Measurements from ENCODE around the gene ARHGAP32. TPM values are rescaled to one million over a fixed set of nuclear protein-coding genes. Genes with fewer than 3 reads are reported as not detected.

The ARHGAP32 gene
- total RNA-seq, 1 donor from 2014 or later = 42.3 TPM

DNA sequence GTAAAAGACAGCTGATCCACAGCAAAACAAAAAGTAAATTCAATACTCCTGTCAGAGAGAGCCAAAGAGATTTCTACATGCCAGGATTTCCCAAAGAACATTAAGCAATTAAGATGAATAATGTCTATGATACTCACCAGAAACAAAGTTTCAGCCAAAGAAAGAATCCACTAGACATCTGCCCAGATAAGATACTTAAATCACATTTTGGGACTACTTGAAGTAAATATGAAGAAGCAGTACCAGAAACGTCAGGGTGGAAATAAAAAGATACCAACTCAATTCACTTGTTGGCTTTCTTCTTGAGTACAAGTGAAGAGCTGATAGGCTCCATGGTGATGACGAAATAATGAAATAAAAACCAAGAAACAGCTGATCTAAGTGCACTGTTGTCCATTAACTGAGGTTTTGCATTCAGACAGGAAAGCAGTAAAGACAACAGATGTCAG lies 31.6 kb upstream of the ARHGAP32 start:
- TF ChIP-seq, protein P1, sequence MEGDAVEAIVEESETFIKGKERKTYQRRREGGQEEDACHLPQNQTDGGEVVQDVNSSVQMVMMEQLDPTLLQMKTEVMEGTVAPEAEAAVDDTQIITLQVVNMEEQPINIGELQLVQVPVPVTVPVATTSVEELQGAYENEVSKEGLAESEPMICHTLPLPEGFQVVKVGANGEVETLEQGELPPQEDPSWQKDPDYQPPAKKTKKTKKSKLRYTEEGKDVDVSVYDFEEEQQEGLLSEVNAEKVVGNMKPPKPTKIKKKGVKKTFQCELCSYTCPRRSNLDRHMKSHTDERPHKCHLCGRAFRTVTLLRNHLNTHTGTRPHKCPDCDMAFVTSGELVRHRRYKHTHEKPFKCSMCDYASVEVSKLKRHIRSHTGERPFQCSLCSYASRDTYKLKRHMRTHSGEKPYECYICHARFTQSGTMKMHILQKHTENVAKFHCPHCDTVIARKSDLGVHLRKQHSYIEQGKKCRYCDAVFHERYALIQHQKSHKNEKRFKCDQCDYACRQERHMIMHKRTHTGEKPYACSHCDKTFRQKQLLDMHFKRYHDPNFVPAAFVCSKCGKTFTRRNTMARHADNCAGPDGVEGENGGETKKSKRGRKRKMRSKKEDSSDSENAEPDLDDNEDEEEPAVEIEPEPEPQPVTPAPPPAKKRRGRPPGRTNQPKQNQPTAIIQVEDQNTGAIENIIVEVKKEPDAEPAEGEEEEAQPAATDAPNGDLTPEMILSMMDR (IDR thresholded peaks at IDR 0.05; ENCODE audit: unreplicated experiment) = no peak
- no peak overlapping the region for H3K27ac Mint-ChIP-seq
- no peak for DNase-seq (ENCODE audit: low spot score, unreplicated experiment)
- peaks cover 27% of the 10 kb centered on the region for H3K4me1 Mint-ChIP-seq (ENCODE audit: low read depth)
- no peaks in the 10 kb centered on the region for H3K27me3 Mint-ChIP-seq
- no peak overlapping the region for H3K4me3 Mint-ChIP-seq (ENCODE audit: low read depth)
- peaks cover 22% of the 10 kb centered on the region for H3K9me3 Mint-ChIP-seq (ENCODE audit: low read depth)
- peaks cover 14% of the 10 kb centered on the region for H3K36me3 Mint-ChIP-seq (ENCODE audit: insufficient read depth)

- Mint-ChIP-seq H3K27ac (no peak overlapping the region), H3K4me1 (ENCODE audit: low read depth) (peaks cover 32% of the 10 kb centered on the region), H3K9me3 (ENCODE audit: low read depth) (peaks cover 20% of the 10 kb centered on the region), H3K4me3 (ENCODE audit: low read depth) (no peak overlapping the region), H3K36me3 (ENCODE audit: insufficient read depth) (peaks cover 13% of the 10 kb centered on the region), H3K27me3 (no peaks in the 10 kb centered on the region)
- TF ChIP-seq, protein P1 (IDR thresholded peaks at IDR 0.05; ENCODE audit: unreplicated experiment) = no peak
- DNase-seq (ENCODE audit: low spot score, unreplicated experiment) = no peak
Observed at GRCh38 chr11:129223260-129223659, 31.1 kb upstream of the ARHGAP32 start.

- Mint-ChIP-seq H3K9me3 (ENCODE audit: low read depth) (peaks cover 12% of the 10 kb centered on the region), H3K36me3 (ENCODE audit: insufficient read depth) (peaks cover 9% of the 10 kb centered on the region), H3K27ac (no peak overlapping the region), H3K27me3 (no peaks in the 10 kb centered on the region), H3K4me1 (ENCODE audit: low read depth) (peaks cover 33% of the 10 kb centered on the region), H3K4me3 (ENCODE audit: low read depth) (no peak overlapping the region)
- DNase-seq (ENCODE audit: low spot score, unreplicated experiment) = no peak
- TF ChIP-seq, protein P1 (IDR thresholded peaks at IDR 0.05; ENCODE audit: unreplicated experiment) = no peak
Observed at GRCh38 chr11:129222158-129222557, 30.0 kb upstream of the ARHGAP32 start.

- Mint-ChIP-seq H3K9me3 (ENCODE audit: low read depth) (no peaks in the 10 kb centered on the region), H3K27me3 (no peaks in the 10 kb centered on the region), H3K4me3 (ENCODE audit: low read depth) (no peak overlapping the region), H3K4me1 (ENCODE audit: low read depth) (peaks cover 26% of the 10 kb centered on the region), H3K36me3 (ENCODE audit: insufficient read depth) (peaks cover 2% of the 10 kb centered on the region), H3K27ac (peak overlapping the region; percentile 53)
- no peak for DNase-seq (ENCODE audit: low spot score, unreplicated experiment)
- TF ChIP-seq, protein P1 (IDR thresholded peaks at IDR 0.05; ENCODE audit: unreplicated experiment) = no peak
Observed at GRCh38 chr11:129215506-129216245, 23.6 kb upstream of the ARHGAP32 start.

GRCh38 chr11:129214710-129215295 lies 22.7 kb upstream of the ARHGAP32 start:
- H3K9me3 Mint-ChIP-seq (ENCODE audit: low read depth) = no peaks in the 10 kb centered on the region
- no peaks in the 10 kb centered on the region for H3K27me3 Mint-ChIP-seq
- peak overlapping the region; percentile 60 for H3K27ac Mint-ChIP-seq
- no peak overlapping the region for H3K4me3 Mint-ChIP-seq (ENCODE audit: low read depth)
- peaks cover 31% of the 10 kb centered on the region for H3K4me1 Mint-ChIP-seq (ENCODE audit: low read depth)
- TF ChIP-seq, protein P1 (IDR thresholded peaks at IDR 0.05; ENCODE audit: unreplicated experiment) = no peak
- H3K36me3 Mint-ChIP-seq (ENCODE audit: insufficient read depth) = peaks cover 2% of the 10 kb centered on the region
- DNase-seq (ENCODE audit: low spot score, unreplicated experiment) = no peak
